Hepatocyte (in vitro differentiated cells): ENCODE measurements around the gene DNPEP. TPM values are rescaled to one million over a fixed set of nuclear protein-coding genes. Genes with fewer than 3 reads are reported as not detected.

Experiments used
- DNase-seq: peaks from one replicate; pipeline ENCODE4 v3.0.0-alpha.2; 2016; ENCODE audit warnings: low spot score
- H2AFZ ChIP-seq: fragments of 200-600 bp; sonication (generic); 2 replicates; pipeline ENCODE4 v1.6.0; 2016; ENCODE audit warnings: antibody characterized with exemption, mild to moderate bottlenecking
- H3K27ac ChIP-seq: fragments of 200-600 bp; sonication (generic); 2 replicates; pipeline ENCODE4 v1.5.1; 2016; ENCODE audit warnings: mild to moderate bottlenecking
- H3K27me3 ChIP-seq: fragments of 200-600 bp; sonication (generic); 2 replicates; pipeline ENCODE4 v1.6.1; 2016
- H3K36me3 ChIP-seq: fragments of 200-600 bp; sonication (generic); replicated peaks from 2 replicates; pipeline ENCODE4 v1.5.1; 2016; ENCODE audit warnings: low read depth; ENCODE audit not compliant: insufficient read depth
- H3K4me1 ChIP-seq: fragments of 200-600 bp; sonication (generic); 2 replicates; pipeline ENCODE4 v1.5.1; 2016; ENCODE audit warnings: mild to moderate bottlenecking, moderate library complexity; ENCODE audit not compliant: insufficient read depth
- H3K4me2 ChIP-seq: fragments of 200-600 bp; sonication (generic); 2 replicates; pipeline ENCODE4 v1.6.0; 2016
- H3K4me3 ChIP-seq: fragments of 200-600 bp; sonication (generic); 2 replicates; pipeline ENCODE4 v1.5.1; 2016; ENCODE audit warnings: mild to moderate bottlenecking
- H3K79me2 ChIP-seq: fragments of 200-600 bp; sonication (generic); 2 replicates; pipeline ENCODE4 v1.6.0; 2017; ENCODE audit warnings: mild to moderate bottlenecking
- H3K9me2 ChIP-seq: fragments of 200-600 bp; sonication (generic); replicated peaks from 2 replicates; pipeline ENCODE4 v1.6.0; 2017; ENCODE audit warnings: mild to moderate bottlenecking; ENCODE audit not compliant: insufficient read depth
- H3K9me3 ChIP-seq: fragments of 200-600 bp; sonication (generic); 2 replicates; pipeline ENCODE4 v1.5.1; 2016; ENCODE audit warnings: low read depth, mild to moderate bottlenecking
- H4K20me1 ChIP-seq: fragments of 200-600 bp; sonication (generic); 2 replicates; pipeline ENCODE4 v1.6.0; 2016; ENCODE audit warnings: mild to moderate bottlenecking; ENCODE audit not compliant: insufficient read depth, poor library complexity, severe bottlenecking
- CTCF ChIP-seq: fragments of 200-600 bp; sonication (generic); IDR thresholded peaks from 2 replicates; pipeline ENCODE4 v1.5.1; 2016; ENCODE audit warnings: antibody characterized with exemption, mild to moderate bottlenecking; ENCODE audit not compliant: poor library complexity
- EZH2 ChIP-seq: fragments of 200-600 bp; sonication (generic); IDR thresholded peaks from 2 replicates; pipeline ENCODE4 v1.6.1; 2016; ENCODE audit warnings: antibody characterized with exemption, mild to moderate bottlenecking, borderline replicate concordance
- EZH2phosphoT487 ChIP-seq: fragments of 200-600 bp; sonication (generic); IDR thresholded peaks from one replicate; pipeline ENCODE4 v1.6.1; 2018; ENCODE audit warnings: antibody characterized with exemption, mild to moderate bottlenecking, low read depth, moderate library complexity; ENCODE audit not compliant: unreplicated experiment, severe bottlenecking
- WGBS: methylation state at CpG from one replicate; pipeline ENCODE4 v1.1.6; 2016; ENCODE audit warnings: low lambda C conversion rate; ENCODE audit errors: missing lambda C conversion rate; 5-methylcytosine and 5-hydroxymethylcytosine counted together
- polyA plus RNA-seq: library from polyadenylated mRNA; unstranded; fragments of >200 nt; fragmentation: Nextera tagmentation; extraction: Ambion mirVana; gene quantifications from 2 replicates; pipeline ENCODE4 v1.2.1, GENCODE V29; 2016
- total RNA-seq: library from RNA; depleted of rRNA; stranded (reverse); fragments of >200 nt; gene quantifications from 2 replicates; pipeline ENCODE4 v1.2.3, GENCODE V29; 2014

DNPEP gene
- total and polyA plus RNA-seq, 2 experiments from 2014 or later = 53.5 to 79.0 TPM

- no peaks in the 10 kb centered on the region for H4K20me1 ChIP-seq
These were observed 25.1 kb downstream of the DNPEP start for GRCh38 chr2:219362524-219363164.

GRCh38 chr2:219362072-219362471, 25.6 kb downstream of the DNPEP start:
- Histone ChIP-seq H3K27ac (no peak overlapping the region), H2AFZ (no peak overlapping the region), H3K79me2 (no peaks in the 10 kb centered on the region), H3K4me3 (no peak overlapping the region), H3K4me2 (no peak overlapping the region), H3K36me3 (no peaks in the 10 kb centered on the region), H3K9me2 (no peaks in the 10 kb centered on the region), H3K4me1 (peaks cover 5% of the 10 kb centered on the region), H3K9me3 (no peaks in the 10 kb centered on the region), H4K20me1 (no peaks in the 10 kb centered on the region), H3K27me3 (peaks cover 39% of the 10 kb centered on the region)
- no peak for TF ChIP-seq EZH2
- no peak for TF ChIP-seq CTCF
- no peak for TF ChIP-seq EZH2phosphoT487
- 94% methylated on average over 5 of the region's 5 CpGs for WGBS
- DNase-seq = no peak

More at GRCh38 chr2:219362524-219363164, 25.1 kb downstream of the DNPEP start:
- no peak overlapping the region for H3K4me2 ChIP-seq
- H3K9me2 ChIP-seq = no peaks in the 10 kb centered on the region
- no peak overlapping the region for H3K4me3 ChIP-seq
- H2AFZ ChIP-seq = no peak overlapping the region
- H3K27me3 ChIP-seq = peaks cover 33% of the 10 kb centered on the region
- H3K27ac ChIP-seq = no peak overlapping the region
- no peaks in the 10 kb centered on the region for H3K36me3 ChIP-seq
- WGBS = 50% methylated on average over 3 of the region's 3 CpGs
- no peaks in the 10 kb centered on the region for H3K9me3 ChIP-seq
- TF ChIP-seq EZH2 = no peak
- TF ChIP-seq CTCF = no peak
- TF ChIP-seq EZH2phosphoT487 = no peak
- H3K4me1 ChIP-seq = peaks cover 5% of the 10 kb centered on the region
- DNase-seq = peak; percentile 39
- no peaks in the 10 kb centered on the region for H3K79me2 ChIP-seq

- Histone ChIP-seq H3K27me3 (peaks cover 62% of the 10 kb centered on the region), H3K4me3 (no peak overlapping the region), H3K27ac (no peak overlapping the region), H3K4me1 (peaks cover 5% of the 10 kb centered on the region), H3K79me2 (no peaks in the 10 kb centered on the region), H3K4me2 (peak overlapping the region; percentile 76), H3K36me3 (no peaks in the 10 kb centered on the region), H2AFZ (peak overlapping the region; percentile 26), H4K20me1 (no peaks in the 10 kb centered on the region), H3K9me3 (no peaks in the 10 kb centered on the region), H3K9me2 (no peaks in the 10 kb centered on the region)
- 8% methylated on average over 55 of the region's 66 CpGs for WGBS
- TF ChIP-seq CTCF = no peak
- TF ChIP-seq EZH2 = peak; percentile 54
- DNase-seq = no peak
These were observed 29.3 kb downstream of the DNPEP start for GRCh38 chr2:219358170-219359075.
